ENCODE results near the gene ST8SIA2. TPM values are rescaled to one million over a fixed set of nuclear protein-coding genes. Genes with fewer than 3 reads are reported as not detected.
A peak's percentile ranks its signal among the peaks of the same experiment; 100 is the strongest.
"Not testable (repeated sequence)": the region's sequence is repeated elsewhere in the genome, so short reads cannot be mapped to it uniquely, and the experiment has no call there.

Gene ST8SIA2
- total RNA-seq, 1 experiment from 2014 or later, result 1.8 TPM

GRCh38 chr15:92435145-92435544 is 41.5 kb downstream of the ST8SIA2 start:
- DNase-seq (ENCODE audit: low read depth), result no peak

- DNase-seq (ENCODE audit: low read depth), result no peak
Observed at GRCh38 chr15:92438471-92438870, 44.8 kb downstream of the ST8SIA2 start.

GRCh38 chr15:92443381-92443780 is 49.7 kb downstream of the ST8SIA2 start:
- no peak for DNase-seq (ENCODE audit: low read depth)

DNA sequence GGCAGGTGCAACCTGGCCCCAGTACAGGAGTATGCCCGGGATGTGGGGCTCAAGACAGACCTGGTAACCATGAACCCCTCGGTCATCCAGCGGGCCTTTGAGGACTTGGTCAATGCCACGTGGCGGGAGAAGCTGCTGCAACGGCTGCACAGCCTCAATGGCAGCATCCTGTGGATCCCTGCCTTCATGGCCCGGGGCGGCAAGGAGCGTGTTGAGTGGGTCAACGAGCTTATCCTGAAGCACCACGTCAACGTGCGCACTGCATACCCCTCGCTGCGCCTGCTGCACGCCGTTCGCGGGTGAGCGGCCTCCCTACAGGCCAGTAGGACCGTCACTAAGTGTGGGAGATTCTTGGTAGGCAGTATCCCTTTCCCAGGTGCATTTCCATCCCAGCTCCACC is 51.0 kb downstream of the ST8SIA2 start:
- DNase-seq (ENCODE audit: low read depth), result no peak

DNA sequence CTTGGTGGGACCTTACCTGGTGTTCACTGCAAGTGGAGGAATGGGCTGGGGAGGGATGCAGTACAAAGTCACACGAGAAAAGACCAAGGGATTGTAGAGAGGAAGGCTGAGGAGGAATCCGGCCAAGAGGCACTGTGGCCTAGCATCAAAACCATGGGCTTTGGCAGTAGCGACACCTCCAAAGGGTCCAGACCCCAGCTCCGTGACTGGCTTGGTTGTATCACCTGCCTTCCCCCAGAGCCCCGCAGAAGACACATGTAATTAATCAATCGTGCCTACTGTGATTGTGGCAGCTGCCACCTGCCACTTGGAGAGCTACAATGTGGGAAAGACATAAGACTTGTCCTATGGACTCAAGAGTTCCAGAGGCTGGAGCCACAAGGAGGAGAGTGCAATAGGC is 54.7 kb downstream of the ST8SIA2 start:
- DNase-seq (ENCODE audit: low read depth), result no peak

DNA sequence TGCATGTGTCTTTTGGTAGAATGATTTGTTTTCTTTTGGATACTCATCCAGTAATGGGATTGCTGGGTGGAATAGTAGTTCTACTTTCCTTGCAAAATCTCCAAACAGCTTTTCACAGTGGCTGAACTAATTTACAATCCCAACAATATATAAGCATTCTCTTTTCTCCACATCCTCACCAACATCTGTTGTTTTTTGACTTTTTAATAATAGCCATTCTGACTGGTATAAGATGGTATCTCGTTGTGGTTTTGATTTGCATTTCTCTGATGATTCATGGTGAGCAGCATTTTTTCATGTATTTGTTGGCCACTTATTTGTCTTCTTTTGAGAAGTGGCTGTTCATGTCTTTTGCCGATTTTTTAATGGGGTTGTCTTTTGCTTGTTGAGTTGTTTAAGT is 55.8 kb downstream of the ST8SIA2 start:
- DNase-seq (ENCODE audit: low read depth), result peak; percentile 77

DNA sequence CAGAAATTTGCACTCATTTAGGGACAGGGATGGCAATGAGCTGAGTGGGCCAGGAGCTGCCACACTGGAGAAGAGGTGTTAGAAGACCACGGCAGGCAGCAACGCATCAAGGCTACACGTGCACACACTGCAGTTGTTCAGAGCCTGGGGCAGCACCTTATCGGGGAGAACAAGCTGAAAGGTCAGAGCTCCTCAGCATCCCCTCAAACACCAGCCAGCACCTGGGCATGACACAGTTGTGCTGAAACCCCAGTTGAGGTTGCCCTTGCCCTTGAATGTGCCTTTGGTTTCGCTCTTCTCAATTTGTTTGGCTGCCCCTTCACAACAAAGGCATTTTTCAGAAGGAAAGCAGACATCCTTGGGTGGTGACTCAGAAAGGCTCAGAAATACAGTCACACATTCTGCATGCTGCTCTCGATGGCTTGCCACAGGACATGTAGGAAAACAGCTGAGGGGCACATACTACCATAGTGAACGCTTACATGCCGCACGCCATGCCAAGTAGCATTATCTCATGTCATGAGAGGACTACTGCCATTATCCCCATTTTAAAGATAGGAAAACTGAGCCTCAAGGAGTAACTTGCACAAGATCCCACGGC is 57.6 kb downstream of the ST8SIA2 start:
- peak; percentile 90 for DNase-seq (ENCODE audit: low read depth)

- no peak for DNase-seq (ENCODE audit: low read depth)
Observed at GRCh38 chr15:92452143-92452542, 58.5 kb downstream of the ST8SIA2 start.

DNA sequence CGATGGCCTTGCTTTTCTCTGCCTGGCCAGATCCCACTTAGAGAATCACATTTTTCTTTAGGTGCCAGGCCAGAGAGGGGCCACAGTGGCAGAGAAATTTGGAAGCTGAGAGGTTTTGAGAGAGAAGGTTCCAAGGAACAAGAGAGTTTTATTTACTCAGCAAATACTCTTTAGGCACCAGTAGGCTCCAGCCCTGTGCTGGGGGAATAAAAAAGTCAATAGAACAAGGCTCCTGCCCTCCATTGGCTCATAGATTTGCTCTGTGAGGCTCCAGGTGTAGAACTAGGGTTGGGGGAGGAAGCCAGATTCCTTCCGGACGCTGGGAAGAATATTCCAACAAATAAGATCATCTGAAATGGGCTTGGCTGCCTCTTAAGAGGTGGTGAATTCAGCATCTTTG is 59.9 kb downstream of the ST8SIA2 start:
- DNase-seq (ENCODE audit: low read depth), result no peak

DNA sequence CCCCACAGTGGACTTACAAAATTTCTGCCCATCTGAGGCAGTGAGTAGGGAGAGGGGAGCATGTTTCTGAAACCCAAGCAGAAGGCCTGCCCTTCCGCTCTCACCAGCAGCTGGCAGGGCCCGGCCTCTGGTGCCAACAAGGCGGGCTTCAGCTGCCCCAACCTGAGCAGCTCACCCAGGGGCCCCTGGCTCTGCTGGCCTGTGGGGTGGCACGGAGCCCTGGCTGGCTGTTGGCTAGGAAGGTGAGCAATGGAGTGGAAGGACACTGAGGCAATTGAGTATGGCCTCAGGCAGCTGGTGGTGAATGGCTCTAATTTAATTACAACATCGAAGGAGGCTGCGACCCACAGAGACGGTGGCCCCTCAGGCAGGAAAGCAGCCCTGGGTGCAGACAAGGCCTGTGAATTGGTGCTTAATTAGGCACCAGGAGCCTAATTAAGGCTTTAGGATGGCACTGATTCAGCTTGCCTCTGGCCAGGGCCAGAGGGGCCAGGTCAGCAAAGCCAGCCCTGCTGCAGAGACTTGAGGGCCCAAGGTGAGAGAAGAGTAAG is 60.9 kb downstream of the ST8SIA2 start:
- no peak for DNase-seq (ENCODE audit: low read depth)

DNA sequence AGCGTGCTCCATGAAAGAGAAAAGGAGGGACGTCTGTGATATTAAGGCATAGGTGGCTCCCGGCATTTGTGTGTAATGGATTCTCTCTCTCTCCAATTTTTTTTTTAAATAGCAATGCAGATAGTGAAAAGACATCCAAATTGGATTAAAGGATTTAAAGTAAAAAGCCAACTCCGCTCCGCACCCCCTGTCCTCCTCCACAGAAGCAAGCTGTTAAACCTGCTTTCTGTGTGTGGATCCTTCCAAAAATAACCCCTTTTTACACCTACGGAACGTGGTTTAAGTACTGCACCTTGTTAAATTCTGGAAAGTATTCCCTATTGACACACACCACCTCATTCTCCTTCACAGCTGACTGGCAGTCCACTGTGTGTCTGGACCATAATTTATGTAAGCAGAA is 61.6 kb downstream of the ST8SIA2 start:
- DNase-seq (ENCODE audit: low read depth), result no peak

GRCh38 chr15:92457471-92458041 is 63.9 kb downstream of the ST8SIA2 start:
- no peak for DNase-seq (ENCODE audit: low read depth)

DNA sequence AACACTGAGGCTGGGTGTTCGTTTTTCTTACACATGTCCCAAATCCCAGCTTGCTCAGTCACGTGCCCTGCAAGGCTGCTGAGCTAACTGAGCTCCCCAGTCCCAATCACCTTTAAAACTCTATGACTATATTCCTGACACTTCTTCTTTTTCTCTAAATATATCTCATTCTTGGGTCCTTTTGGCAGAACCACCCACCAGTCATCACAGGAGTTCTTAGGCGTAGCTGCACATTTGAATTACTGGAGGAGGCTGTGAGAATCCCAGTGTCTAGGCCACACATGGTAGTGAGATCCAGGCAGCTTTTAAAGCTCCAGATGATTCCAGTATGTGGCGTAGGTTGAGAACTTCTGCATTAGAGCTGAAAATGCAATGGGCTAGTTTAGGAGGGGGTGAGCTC is 66.3 kb downstream of the ST8SIA2 start:
- no peak for DNase-seq (ENCODE audit: low read depth)

DNA sequence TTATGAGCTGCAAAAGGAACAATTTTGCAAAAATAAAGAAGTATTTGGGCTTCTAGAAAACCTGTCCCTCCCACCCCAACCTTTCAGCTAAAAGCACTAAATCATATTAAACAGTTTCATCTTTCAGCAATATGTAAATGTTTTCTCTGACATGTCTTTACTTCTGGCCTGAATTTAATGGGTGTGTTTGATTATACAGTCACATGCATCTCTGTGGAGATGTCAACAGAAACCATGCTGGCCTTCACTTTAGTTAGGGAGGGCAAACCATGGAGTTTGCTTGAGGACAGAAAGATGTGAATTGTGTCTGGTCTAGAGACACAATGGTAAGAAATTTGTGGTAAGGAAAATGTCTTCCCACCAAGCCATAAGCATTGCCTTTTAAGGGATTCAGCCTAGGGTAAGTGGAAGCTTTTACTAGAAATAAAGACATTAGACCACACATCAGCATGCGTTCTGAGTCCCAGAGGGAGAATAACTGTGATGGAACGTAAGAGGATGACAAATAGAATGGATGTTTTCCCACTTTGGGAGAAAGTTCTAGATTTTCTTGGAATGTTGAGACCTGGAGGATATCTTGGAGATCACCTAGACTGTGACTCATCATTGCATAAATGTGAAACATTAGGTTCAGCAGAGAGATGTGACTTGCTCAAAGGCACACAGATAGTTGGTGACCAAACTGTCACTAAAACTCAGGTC is 68.9 kb downstream of the ST8SIA2 start:
- no peak for DNase-seq (ENCODE audit: low read depth)

DNA sequence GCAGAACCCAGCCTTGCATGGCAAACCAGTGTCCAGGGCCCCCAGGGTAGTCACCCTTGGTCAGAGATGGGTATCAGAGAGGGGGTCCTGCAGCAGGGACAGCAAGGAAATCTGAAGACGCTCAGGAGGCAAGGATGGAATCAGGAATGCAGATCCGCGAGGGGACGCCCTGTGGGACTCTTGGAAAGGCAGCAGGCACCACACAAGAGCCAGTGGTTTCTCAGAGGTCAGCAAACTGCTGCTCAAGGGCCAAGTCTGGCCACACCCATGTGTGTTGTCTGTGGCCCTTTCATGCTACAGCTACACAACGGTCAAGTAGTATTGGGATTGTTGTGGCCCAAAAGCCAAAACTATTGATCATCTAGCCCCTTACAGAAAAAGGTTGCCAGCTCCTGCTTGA is 69.7 kb downstream of the ST8SIA2 start:
- DNase-seq (ENCODE audit: low read depth), result no peak

DNA sequence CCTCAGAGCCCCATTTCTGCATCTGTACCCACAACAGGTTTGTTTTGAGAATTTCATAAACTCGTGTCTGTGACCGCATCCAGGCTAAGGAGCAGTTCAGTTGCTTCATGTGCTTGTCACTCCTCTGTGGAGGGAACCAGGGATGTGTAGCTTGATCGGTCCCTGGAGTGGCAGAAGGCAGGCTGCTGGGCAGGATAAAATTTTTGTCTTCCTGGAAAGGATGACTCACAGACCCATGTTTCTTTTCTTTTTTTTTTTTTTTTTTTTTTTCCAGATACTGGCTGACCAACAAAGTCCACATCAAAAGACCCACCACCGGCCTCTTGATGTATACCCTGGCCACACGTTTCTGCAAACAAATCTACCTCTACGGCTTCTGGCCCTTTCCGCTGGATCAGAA is 70.1 kb downstream of the ST8SIA2 start:
- peak; percentile 50 for DNase-seq (ENCODE audit: low read depth)

DNA sequence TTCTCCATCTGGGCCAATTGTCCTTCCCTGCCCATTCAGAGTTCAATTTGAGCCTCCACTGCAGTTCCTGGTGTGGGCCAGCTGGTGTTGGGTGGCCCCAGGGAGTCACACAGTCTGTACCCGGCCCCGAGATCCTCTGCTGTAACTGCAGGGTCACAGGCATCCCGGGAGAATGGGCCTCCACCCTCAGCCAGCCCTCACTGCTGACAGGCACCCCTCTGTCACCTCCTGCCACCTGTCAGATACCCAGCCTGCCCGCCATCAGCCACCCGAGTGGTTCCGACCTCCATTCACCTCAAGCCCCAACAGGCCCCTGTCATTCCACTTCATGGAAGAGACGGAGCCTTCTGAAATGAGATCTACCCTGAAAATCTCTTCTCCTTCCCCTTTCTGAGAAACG is 73.2 kb downstream of the ST8SIA2 start:
- no peak for DNase-seq (ENCODE audit: low read depth)

- no peak for DNase-seq (ENCODE audit: low read depth)
Observed at GRCh38 chr15:92467245-92467644, 73.6 kb downstream of the ST8SIA2 start.

DNA sequence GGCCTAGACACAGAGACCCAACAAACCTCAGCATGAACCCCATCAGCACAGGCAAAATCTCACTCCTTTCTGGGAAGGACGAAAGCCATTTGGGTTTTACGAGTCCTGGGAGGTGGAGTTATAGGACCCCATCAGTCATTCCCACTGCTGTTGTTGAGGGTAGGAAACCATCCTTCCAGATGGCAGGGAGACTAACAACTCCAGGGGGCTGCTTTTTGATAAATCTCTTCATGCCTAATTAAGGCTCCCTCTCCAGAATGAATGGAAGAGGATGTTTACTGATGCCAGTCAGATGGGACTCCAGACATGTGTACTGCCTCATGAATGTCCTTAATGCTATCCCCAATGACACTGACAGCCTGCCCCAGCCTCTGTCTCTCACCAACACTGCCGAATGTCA is 75.3 kb downstream of the ST8SIA2 start:
- DNase-seq (ENCODE audit: low read depth), result no peak

GRCh38 chr15:92471288-92471687 is 77.6 kb downstream of the ST8SIA2 start:
- no peak for DNase-seq (ENCODE audit: low read depth)

GRCh38 chr15:92473756-92474155 is 80.1 kb downstream of the ST8SIA2 start:
- no peak for DNase-seq (ENCODE audit: low read depth)

DNA sequence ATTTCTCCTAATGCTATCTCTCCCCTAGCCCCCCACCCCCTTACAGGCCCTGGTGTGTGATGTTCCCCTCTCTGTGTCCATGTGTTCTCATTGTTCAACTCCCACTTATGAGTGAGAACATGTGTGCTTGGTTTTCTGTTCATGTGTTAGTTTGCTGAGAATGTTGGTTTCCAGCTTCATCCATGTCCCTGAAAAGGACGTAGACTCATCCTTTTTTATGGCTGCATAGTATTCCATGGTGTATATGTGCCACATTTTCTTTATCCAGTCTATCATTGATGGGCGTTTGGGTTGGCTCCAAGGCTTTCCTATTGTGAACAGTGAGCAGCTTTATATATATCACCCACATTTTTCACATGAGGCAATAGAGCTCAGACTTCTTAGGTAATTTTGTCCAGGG is 86.0 kb downstream of the ST8SIA2 start:
- not testable (repeated sequence) for DNase-seq (ENCODE audit: low read depth)

- no peak for DNase-seq (ENCODE audit: low read depth)
Observed at GRCh38 chr15:92480361-92480760, 86.7 kb downstream of the ST8SIA2 start.
